ENCODE data around the gene TMEM178B.
A peak's percentile ranks its signal among the peaks of the same experiment; 100 is the strongest.

TMEM178B gene

DNA sequence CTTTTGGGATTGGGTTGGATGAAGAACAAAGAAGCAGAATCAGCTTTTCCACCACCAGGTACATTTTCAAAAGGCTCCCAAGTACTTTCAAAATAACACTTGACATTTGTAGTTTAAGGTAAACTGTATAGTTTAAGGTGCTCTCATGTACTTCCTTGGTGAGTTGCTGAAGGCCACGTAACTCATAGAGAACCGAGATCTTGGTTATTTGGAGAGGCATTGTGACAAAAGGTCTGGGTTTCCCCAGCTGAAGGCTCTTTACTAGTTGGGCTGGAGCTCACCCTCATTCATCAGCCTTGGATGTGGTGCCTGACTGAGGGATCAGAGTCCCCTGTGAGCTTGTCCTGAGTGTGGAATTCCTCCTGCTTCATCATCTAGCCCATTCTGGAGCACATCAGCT is 191.8 kb downstream of the TMEM178B start:
- no peak for DNase-seq

GRCh38 chr7:141268614-141269013 is 194.8 kb downstream of the TMEM178B start:
- DNase-seq: no peak

DNA sequence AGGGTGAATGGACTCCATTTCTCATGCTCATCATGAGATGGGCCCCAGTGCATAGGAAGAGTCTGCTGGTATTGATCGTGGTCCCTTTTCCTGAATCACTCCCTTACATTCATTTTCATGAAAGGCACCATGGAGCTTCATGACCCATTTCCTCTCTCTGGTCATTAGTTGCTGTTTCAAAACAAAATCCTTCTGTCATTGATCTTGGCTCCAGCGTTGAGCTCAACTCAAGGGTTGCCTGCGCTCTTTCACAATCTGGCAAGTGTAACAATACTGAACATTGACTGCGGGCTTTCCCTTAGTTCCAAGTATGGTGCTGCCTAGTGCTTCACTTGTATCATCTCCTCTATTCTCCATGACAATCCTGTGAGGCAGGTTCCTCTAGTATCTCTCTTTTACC is 197.6 kb downstream of the TMEM178B start:
- no peak for DNase-seq

GRCh38 chr7:141272417-141272816 is 198.6 kb downstream of the TMEM178B start:
- no peak for DNase-seq

GRCh38 chr7:141275350-141275749 is 201.5 kb downstream of the TMEM178B start:
- DNase-seq: no peak

- no peak for DNase-seq
Measured at GRCh38 chr7:141276031-141276430, 202.2 kb downstream of the TMEM178B start.

DNA sequence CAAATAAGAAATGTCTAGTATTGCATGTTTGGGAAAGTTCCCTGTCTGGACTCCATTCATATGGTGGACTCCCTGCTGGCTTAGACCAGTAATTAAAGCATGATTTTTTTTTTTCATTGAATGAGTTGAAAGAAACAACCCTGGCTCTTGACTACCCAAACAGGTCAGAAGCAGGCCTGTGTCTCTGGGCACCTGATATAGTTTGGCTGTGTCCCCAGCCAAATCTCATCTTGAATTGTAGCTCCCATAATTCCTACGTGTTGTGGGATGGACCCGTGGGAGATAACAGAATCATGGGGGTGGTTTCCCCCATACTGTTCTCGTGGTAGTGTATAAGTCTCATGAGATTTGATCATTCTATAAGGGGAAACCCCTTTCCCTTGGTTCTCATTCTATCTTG is 206.2 kb downstream of the TMEM178B start:
- DNase-seq: no peak

GRCh38 chr7:141281311-141281710 is 207.4 kb downstream of the TMEM178B start:
- no peak for DNase-seq

DNA sequence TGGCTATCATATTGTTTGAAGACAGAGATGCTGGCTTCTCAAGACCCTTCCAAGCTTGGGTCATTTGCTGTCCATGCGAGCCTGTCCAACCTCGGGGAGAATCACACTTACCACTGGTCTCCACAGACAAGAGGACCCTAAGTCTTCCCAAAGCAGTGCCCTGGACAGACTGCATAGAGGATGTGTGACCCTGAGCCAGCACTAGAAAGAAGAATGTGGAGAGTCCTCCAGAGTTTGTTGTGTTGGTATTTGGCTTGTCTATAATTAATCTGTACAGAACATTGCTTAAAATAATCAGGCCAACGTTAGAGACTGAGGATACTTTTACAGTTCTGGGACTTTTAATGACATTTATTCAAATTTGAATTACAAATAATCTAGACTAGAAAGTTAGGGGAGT is 212.7 kb downstream of the TMEM178B start:
- DNase-seq: no peak

- DNase-seq: no peak
Measured at GRCh38 chr7:141287936-141288335, 214.1 kb downstream of the TMEM178B start.

DNA sequence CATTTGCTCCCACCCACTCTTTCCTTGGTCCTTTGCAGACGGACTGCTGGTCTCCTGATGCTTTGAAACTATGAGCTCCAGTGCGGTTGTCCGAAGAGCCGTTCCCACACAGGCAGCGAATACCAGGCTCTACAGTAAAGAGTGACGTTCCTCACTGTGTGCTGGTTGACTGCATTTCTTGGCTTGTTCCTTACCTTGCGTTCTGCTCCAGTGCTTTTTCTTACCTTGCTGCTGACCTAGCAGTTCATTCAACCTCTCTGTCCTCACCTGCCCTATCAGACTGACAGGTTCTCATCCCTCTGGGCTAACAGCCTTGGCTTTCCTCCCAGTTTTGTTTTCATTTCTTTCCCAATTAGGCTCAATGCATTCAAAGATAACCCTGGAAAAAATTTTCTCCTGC is 214.8 kb downstream of the TMEM178B start:
- no peak for DNase-seq

DNA sequence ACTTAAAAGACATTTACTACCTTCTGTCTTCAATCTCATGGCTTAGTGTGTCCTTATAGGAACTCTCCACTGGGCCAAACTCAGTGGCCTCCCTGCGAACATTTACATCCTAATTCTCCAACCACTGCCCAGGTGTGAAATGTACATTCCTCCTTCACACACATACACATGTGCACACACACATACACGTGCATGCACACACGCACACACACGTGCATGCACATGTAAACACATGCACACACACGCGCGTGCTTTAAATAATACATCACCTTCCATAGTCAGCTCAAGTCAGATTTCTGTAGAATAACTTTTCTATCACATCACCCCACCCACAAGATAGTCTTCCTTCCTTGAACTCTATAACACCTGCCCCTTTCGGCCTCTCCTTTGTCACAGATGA is 216.5 kb downstream of the TMEM178B start:
- no peak for DNase-seq

DNA sequence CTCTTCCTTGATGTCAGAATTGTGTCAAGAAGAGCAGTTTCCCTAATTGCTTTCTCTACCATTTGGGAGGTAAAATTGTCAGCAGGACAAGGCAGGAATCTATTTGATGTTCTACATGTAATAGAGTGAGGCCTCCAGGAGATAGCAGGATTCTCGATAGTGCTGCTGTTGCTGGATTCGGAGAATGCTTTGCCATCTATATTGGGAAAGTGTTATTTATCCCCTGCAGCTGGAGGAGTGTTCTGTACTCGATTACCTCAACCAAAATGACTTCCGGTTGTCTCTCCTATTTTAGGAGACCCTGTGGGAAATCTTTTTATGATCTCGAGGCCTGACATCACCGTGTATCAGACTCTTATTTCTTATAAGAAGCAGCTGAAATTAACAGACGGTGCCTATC is 217.1 kb downstream of the TMEM178B start:
- no peak for DNase-seq

DNA sequence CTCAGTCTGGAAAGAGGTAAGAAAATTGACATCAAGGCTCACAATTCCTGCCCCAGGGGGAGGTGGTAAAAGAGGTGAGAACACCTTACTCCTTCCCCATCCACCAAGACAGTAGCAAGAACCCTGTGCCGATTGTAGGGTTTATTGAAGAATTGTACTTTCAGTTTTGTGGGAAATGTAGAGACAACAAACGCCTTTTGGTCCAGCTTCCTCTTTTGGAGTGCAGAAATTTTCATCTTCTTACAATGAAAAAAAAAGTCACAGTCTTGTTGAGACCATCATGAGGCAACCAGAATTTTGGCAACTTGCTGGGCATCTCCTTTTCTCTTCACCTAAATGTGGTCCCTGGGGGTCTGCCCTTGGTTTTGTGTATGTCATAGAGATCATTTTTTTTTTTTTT is 217.7 kb downstream of the TMEM178B start:
- no peak for DNase-seq

- no peak for DNase-seq
Measured at GRCh38 chr7:141294143-141294829, 220.4 kb downstream of the TMEM178B start.

GRCh38 chr7:141295367-141295895 is 221.6 kb downstream of the TMEM178B start:
- no peak for DNase-seq

DNA sequence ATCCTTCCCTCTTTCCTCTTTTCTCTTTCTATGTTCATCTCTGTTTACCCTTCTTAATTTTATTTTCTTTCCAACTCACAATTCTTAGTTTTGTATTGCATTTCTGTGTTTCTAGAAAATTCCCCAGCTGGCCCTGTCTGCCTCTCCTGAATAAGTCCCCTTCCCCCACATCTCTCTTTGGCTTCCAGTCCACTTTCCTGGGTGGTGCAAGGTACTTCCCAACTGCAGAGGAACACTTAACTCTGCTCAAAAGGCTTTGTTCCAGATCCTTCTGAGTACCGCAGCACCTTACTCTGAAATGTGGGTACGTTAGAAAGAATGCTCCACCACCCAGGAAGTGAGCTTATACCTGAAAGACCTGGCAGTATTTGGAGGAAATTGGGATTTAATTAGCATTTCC is 227.0 kb downstream of the TMEM178B start:
- no peak for DNase-seq

DNA sequence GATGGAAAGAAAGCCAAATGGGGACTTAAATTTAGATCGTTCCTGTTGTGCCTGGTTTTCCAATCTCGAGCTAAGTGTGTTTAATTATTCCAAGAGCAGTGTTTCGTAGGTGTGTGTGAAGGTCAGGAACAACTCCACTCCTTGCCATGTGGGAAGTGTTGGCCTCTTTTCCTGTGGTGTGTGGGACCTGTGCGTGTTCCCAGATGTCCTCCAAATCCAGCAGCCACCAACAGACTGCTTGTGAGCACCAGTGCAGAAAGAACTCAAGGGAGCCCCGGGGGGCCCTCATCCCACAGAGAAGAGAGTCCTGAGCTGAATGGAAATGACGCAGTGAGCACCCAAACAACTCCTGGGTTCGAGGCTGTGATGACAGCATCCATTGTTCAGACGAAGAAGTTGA is 227.7 kb downstream of the TMEM178B start:
- DNase-seq: peak in 1 of 2 donors; percentile 33

GRCh38 chr7:141302617-141303016 is 228.8 kb downstream of the TMEM178B start:
- DNase-seq: no peak

GRCh38 chr7:141304291-141304690 is 230.4 kb downstream of the TMEM178B start:
- no peak for DNase-seq

GRCh38 chr7:141306081-141306480 is 232.2 kb downstream of the TMEM178B start:
- DNase-seq: no peak

DNA sequence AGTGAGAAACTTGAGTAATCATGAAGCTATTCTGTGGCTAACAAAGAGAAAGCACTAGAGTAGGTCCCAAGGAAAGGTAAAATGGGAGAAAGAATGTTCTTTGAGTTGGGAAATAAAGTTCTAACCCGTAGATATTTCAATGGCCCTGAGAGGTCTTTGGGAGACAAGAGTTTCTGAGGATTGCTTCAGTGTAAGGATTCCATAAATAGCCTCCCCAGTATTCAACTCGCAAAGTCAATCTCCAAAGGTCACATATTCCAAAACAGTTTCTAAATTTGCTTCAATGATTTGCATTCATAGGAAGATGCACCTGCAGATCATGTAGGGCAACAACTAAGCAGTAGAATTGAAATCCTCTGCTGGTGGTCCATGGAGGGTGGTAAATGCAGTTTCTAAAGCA is 238.5 kb downstream of the TMEM178B start:
- no peak for DNase-seq

DNA sequence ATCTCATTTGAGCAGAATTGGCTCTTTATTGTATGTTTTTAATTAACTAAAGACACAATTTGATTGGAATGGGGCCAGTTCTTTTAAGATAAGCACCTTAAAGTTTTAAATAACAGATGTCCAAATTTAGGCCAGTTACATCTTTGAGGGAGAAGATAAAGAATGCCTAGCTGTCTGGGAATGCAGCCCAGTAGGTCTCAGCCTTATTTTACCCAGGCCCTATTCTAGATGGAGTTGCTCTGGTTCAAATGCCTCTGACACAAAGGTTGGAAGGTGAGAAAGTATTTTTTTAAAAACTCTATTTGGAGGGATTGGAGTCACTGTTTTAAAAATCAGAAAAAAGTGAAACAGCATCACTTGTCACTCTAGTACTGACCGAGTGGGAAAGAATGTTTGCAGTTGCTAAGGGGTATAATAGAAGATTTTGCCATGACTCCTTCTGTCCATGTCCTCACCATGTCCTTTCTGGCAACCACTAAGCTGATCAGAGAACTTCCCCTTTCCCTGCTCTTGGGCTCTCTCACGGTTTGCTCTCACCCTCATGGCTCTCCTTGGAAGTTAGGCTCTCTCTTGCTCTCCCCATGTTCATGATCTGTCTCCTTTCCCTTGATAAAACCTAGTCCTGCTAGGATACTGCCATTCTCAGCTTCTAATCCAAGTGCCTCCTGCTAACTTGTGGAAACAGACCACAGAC is 239.1 kb downstream of the TMEM178B start:
- DNase-seq: no peak

DNA sequence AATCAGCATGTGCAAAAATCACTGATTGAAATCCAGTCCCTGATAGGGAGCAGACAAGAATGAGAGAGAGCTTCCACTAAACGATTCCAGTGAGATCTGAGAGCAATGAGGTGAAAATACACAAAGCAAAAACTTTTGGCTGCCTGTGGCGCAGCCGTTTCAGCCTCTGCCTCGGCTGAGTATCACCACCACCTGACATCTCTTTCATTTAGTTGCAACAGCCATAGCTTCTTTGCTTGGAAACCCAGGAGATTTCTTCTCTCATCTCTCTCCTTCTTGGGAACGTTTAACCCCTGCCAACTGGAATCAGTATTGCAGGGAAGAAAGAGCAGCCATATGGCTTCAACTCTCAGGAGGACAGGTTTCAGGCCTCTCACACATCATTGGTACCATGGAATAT is 240.0 kb downstream of the TMEM178B start:
- DNase-seq: no peak

Data from hippocampal formation (tissue), 2 donors.